Esophagus squamous epithelium (tissue), 4 donors: ENCODE data around the gene TFAP2A.

Experiments
- POLR2A ChIP-seq, 4 donors: fragments of 450-650 bp; IDR thresholded peaks; one replicate each; pipeline ENCODE4 v1.6.1; 2017; ENCODE audit warnings: antibody characterized with exemption in 4 of 4, mild to moderate bottlenecking in 4 of 4, moderate library complexity in 3 of 4
- TF ChIP-seq, protein P1 (sequence below), 6 experiments: fragments of 450-650 bp in 4 of 6; fragments of 200-600 bp in 2 of 6; sonication (generic) in 2 of 6; IDR thresholded peaks; one replicate each; pipeline ENCODE4 v1.5.1; 2016 to 2019; ENCODE audit warnings: antibody characterized with exemption in 6 of 6, mild to moderate bottlenecking in 4 of 6, moderate library complexity in 4 of 6

DNA sequence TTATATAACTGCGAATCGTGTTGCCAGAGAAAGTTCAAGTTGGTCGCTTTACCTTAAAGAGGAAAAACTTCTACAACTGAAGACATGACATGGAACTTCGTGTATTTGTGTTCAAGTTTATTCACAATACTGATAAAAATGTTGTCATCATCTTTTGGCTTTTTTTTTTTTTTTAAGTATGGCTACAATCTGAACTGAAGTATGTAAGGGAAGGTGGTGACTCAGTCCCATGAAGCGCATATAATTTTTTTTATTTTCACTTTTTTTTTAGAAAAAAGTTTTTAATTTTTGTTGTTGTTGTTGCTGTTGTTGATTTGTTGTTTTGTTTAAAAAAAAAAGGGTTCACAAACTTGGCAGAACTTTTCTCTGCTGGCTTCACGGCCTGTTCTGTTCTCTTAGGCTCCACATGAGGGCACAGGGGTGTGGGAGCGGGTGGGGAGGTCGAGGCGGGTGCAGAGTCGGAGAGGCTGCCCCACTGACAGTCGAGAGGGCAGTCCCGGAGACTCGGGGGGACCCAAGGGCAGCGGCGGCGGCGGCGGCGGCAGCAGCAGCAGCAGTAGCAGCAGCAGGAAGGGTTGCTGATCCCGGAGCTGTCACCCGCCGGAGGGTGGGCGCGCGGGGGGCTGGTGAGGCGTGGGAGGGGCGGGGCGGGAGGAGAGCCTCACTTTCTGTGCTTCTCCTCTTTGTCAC is 17.0 kb downstream of the TFAP2A start:
- TF ChIP-seq, protein P1, sequence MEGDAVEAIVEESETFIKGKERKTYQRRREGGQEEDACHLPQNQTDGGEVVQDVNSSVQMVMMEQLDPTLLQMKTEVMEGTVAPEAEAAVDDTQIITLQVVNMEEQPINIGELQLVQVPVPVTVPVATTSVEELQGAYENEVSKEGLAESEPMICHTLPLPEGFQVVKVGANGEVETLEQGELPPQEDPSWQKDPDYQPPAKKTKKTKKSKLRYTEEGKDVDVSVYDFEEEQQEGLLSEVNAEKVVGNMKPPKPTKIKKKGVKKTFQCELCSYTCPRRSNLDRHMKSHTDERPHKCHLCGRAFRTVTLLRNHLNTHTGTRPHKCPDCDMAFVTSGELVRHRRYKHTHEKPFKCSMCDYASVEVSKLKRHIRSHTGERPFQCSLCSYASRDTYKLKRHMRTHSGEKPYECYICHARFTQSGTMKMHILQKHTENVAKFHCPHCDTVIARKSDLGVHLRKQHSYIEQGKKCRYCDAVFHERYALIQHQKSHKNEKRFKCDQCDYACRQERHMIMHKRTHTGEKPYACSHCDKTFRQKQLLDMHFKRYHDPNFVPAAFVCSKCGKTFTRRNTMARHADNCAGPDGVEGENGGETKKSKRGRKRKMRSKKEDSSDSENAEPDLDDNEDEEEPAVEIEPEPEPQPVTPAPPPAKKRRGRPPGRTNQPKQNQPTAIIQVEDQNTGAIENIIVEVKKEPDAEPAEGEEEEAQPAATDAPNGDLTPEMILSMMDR (IDR thresholded peaks at IDR 0.05) = no peak
- no peak for TF ChIP-seq POLR2A (IDR thresholded peaks at IDR 0.05)
